Astrocyte of the spinal cord (primary cell): ENCODE data around the gene MMEL1.

Experiments used
- DNase-seq: peaks from one replicate; pipeline ENCODE4 v3.0.0; 2011; ENCODE audit warnings: low read depth, low spot score
- H3K4me3 ChIP-seq: 2 replicates; pipeline ENCODE4 v1.5.1; 2011; ENCODE audit warnings: low read depth, mild to moderate bottlenecking, low read length, moderate library complexity
- in situ Hi-C: cut with HindIII; loops from 2 replicates; pipeline ENCODE4 v1.10.0; 2017; ENCODE audit warnings: low sequenced_read_pairs
- TF ChIP-seq, protein P1 (sequence below): IDR thresholded peaks from 2 replicates; pipeline ENCODE4 v1.5.1; 2012; ENCODE audit warnings: low read depth, mild to moderate bottlenecking, low read length, inconsistent platforms

MMEL1 gene

DNA sequence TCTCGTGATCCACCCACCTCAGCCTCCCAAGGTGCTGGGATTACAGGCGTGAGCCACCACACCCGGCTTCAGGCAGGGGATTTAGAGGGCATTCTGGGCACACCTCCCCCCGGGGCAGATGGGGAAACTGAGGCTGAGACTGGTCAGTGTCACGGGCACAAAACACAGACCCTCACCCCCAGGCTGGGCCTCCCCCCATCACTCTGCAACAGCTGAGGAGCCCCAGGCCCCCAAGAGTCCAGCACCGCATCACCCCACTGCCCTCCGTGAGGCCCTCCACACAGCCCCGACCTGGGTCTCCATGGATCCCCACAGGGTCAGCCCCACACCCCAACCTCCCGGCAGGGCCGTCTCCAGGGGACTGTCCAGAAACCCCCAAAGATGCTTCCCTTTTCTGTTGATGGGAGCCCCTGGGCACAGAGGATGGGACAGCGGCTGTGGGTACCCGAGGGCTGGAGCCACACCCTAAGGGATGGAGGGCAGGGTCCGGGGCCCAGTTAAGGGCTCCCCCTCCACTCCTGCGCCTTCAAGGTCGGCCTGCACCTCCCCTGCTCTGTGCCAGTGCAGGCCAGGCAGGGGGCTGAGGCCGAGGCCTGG, 65.6 kb downstream of the MMEL1 start:
- TF ChIP-seq, protein P1, sequence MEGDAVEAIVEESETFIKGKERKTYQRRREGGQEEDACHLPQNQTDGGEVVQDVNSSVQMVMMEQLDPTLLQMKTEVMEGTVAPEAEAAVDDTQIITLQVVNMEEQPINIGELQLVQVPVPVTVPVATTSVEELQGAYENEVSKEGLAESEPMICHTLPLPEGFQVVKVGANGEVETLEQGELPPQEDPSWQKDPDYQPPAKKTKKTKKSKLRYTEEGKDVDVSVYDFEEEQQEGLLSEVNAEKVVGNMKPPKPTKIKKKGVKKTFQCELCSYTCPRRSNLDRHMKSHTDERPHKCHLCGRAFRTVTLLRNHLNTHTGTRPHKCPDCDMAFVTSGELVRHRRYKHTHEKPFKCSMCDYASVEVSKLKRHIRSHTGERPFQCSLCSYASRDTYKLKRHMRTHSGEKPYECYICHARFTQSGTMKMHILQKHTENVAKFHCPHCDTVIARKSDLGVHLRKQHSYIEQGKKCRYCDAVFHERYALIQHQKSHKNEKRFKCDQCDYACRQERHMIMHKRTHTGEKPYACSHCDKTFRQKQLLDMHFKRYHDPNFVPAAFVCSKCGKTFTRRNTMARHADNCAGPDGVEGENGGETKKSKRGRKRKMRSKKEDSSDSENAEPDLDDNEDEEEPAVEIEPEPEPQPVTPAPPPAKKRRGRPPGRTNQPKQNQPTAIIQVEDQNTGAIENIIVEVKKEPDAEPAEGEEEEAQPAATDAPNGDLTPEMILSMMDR, result no peak
- in situ Hi-C loops, result no loop called here
- H3K4me3 ChIP-seq, result no peak overlapping the region
- no peak for DNase-seq

- no peak for DNase-seq
- no peak overlapping the region for H3K4me3 ChIP-seq
- in situ Hi-C loops, result no loop called here
- TF ChIP-seq, protein P1, result no peak
Measured at GRCh38 chr1:2566101-2567045, 66.4 kb downstream of the MMEL1 start.

DNA sequence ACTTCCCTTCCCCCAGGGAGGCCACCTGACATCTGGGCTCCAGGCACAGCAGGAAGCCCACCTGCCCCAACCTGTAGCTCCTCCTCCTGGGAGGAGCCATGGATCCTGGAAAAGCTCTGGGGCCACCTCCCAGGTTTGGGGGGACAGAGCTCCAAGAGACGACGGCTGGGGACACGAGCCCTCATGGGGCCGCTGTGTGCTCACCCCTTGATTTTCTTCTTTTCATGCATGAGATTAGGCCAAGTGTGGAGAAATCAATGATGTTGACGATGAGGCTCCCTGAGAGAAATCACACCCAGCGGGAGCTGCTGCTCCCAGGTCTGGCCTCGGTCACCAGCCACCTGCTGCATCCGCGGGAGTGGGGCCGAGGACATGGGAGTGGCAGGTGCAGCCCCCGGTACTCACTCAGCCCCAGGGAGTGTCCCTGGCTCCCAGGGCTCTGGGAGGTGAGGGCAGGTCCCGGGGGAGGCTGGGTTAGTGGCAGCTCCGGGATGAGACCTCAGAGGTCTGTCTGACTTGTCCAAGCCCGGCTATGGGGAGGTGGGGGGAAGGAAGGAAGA, 67.9 kb downstream of the MMEL1 start:
- TF ChIP-seq, protein P1, result no peak
- no peak overlapping the region for H3K4me3 ChIP-seq
- in situ Hi-C loops, result no loop called here
- no peak for DNase-seq

DNA sequence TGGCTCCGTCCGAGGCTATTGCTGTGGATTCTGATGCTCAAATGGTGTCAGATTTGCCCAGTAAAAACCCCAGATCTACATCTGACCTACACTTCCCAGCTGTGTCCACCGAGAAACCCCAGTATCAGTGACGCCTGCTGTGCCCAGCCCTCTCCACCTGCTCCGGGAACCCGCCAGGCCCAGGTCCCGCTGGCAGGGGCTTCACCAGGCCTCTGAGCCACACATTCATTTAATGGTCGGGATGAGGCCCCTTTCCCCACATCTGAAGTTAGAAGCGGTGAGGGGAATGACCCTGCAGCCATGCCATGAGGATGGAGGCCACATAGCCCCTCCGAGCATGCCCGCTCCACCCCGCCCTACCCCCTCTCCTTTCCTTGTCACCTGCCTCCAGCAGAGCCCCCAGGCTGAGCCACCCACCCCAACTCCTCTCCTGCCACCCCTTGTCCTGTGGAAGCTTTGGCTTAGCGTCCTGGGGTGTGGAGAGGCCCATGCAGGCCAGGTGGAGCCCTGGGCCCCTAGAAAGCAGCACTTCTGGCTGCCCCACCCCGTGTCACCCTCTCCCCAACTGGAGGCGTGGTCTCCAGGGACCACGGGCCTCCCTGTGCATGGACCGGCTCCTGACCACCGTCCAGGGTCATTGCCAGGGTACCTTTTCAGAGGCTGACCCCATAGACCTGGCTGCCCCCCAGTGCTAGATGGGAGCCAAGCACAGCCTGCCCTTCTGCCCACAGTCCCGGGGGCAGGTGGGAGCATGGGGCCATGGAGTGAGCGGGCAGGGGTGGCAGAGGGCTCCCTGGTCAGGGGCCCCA, 68.6 kb downstream of the MMEL1 start:
- no peak overlapping the region for H3K4me3 ChIP-seq
- in situ Hi-C loops, result no loop called here
- no peak for DNase-seq
- TF ChIP-seq, protein P1, result no peak

DNA sequence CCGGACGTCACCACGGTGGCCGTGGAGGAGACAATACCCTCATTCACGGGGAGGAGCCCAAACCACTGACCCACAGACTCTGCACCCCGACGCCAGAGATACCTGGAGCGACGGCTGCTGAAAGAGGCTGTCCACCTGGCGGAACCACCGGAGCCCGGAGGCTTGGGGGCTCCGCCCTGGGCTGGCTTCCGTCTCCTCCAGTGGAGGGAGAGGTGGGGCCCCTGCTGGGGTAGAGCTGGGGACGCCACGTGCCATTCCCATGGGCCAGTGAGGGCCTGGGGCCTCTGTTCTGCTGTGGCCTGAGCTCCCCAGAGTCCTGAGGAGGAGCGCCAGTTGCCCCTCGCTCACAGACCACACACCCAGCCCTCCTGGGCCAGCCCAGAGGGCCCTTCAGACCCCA, 69.6 kb downstream of the MMEL1 start:
- DNase-seq, result no peak
- no peak overlapping the region for H3K4me3 ChIP-seq
- TF ChIP-seq, protein P1, result no peak
- in situ Hi-C loops, result no loop called here
